GM23338 (cell line): Measurements from ENCODE around the gene ADD1. TPM values are rescaled to one million over a fixed set of nuclear protein-coding genes. Genes with fewer than 3 reads are reported as not detected.

ENCODE experiments used
- ATAC-seq: fragments of 200-7000 bp; cut with Tn5 transposase; 3 replicates; pipeline ENCODE4 v1.9.1; 2020
- DNase-seq: peaks from one replicate; pipeline ENCODE4 v3.0.0-alpha.2; 2015; ENCODE audit warnings: low spot score
- H2AFZ ChIP-seq: fragments of 200-600 bp; sonication (generic); 2 replicates; pipeline ENCODE4 v1.8.0; 2016; ENCODE audit warnings: antibody characterized with exemption, mild to moderate bottlenecking, moderate library complexity
- H3F3A ChIP-seq: fragments of 200-600 bp; sonication (generic); replicated peaks from 2 replicates; pipeline ENCODE4 v1.8.0; 2017; ENCODE audit warnings: antibody characterized with exemption, mixed run types, low read depth
- H3K27ac ChIP-seq: fragments of 200-600 bp; sonication (generic); 2 replicates; pipeline ENCODE4 v1.6.1; 2016; ENCODE audit warnings: low read depth
- H3K27me3 ChIP-seq: fragments of 200-600 bp; sonication (generic); 2 replicates; pipeline ENCODE4 v1.8.0; 2016; ENCODE audit warnings: mild to moderate bottlenecking, mixed run types, moderate library complexity; ENCODE audit not compliant: insufficient read depth
- H3K36me3 ChIP-seq: fragments of 200-600 bp; sonication (generic); 2 replicates; pipeline ENCODE4 v1.8.0; 2016; ENCODE audit warnings: mild to moderate bottlenecking; ENCODE audit not compliant: insufficient read depth
- H3K4me1 ChIP-seq: fragments of 200-600 bp; sonication (generic); 2 replicates; pipeline ENCODE4 v1.8.0; 2016; ENCODE audit warnings: mild to moderate bottlenecking, moderate library complexity; ENCODE audit not compliant: insufficient read depth
- H3K4me2 ChIP-seq: fragments of 200-600 bp; sonication (generic); 2 replicates; pipeline ENCODE4 v1.7.1; 2017; ENCODE audit warnings: mixed run types
- H3K4me3 ChIP-seq: fragments of 200-600 bp; sonication (generic); 2 replicates; pipeline ENCODE4 v1.6.1; 2016; ENCODE audit warnings: mixed run types
- H3K79me2 ChIP-seq: fragments of 200-600 bp; sonication (generic); replicated peaks from 2 replicates; pipeline ENCODE4 v1.8.0; 2017; ENCODE audit warnings: mild to moderate bottlenecking; ENCODE audit not compliant: insufficient read depth
- H3K9me2 ChIP-seq: fragments of 200-600 bp; sonication (generic); 2 replicates; pipeline ENCODE4 v1.8.0; 2017; ENCODE audit not compliant: insufficient read depth
- H4K20me1 ChIP-seq: fragments of 200-600 bp; sonication (generic); replicated peaks from 2 replicates; pipeline ENCODE4 v1.8.0; 2017; ENCODE audit warnings: mild to moderate bottlenecking; ENCODE audit not compliant: insufficient read depth
- H3K27ac Mint-ChIP-seq: 2 replicates; pipeline ENCODE4 v1.8.0; 2020; ENCODE audit warnings: inconsistent platforms, mild to moderate bottlenecking, moderate library complexity, mixed read lengths
- H3K27me3 Mint-ChIP-seq: 3 replicates; pipeline ENCODE4 v1.8.0; 2022; ENCODE audit warnings: low read depth, mild to moderate bottlenecking, moderate library complexity, mixed read lengths, inconsistent platforms; ENCODE audit not compliant: insufficient read depth, poor library complexity
- H3K36me3 Mint-ChIP-seq: 3 replicates; pipeline ENCODE4 v1.8.0; 2021; ENCODE audit warnings: low read depth, mild to moderate bottlenecking, inconsistent platforms, moderate library complexity, mixed read lengths
- H3K4me1 Mint-ChIP-seq: 3 replicates; pipeline ENCODE4 v1.8.0; 2020; ENCODE audit warnings: mild to moderate bottlenecking, inconsistent platforms, mixed read lengths
- H3K4me3 Mint-ChIP-seq: 3 replicates; pipeline ENCODE4 v1.8.0; 2021; ENCODE audit warnings: moderate library complexity, mild to moderate bottlenecking, inconsistent platforms, mixed read lengths
- H3K9me3 Mint-ChIP-seq: 3 replicates; pipeline ENCODE4 v1.8.0; 2020; ENCODE audit warnings: moderate library complexity, mild to moderate bottlenecking, inconsistent platforms, mixed read lengths
- EZH2 ChIP-seq: fragments of 200-600 bp; sonication (generic); IDR thresholded peaks from one replicate; pipeline ENCODE4 v1.8.0; 2017; ENCODE audit warnings: antibody characterized with exemption, mild to moderate bottlenecking, low read depth; ENCODE audit not compliant: unreplicated experiment
- EZH2phosphoT487 ChIP-seq: fragments of 200-600 bp; sonication (generic); IDR thresholded peaks from one replicate; pipeline ENCODE4 v1.8.1; 2018; ENCODE audit warnings: antibody characterized with exemption; ENCODE audit not compliant: unreplicated experiment
- POLR2AphosphoS5 ChIP-seq: IDR thresholded peaks from 2 replicates; pipeline ENCODE4 v1.6.1; 2016; ENCODE audit warnings: antibody characterized with exemption, low read depth
- ZNF114 ChIP-seq: fragments of 250-450 bp; sonication (Bioruptor Pico); IDR thresholded peaks from 2 replicates; pipeline ENCODE4 v1.5.0; 2020; ENCODE audit warnings: mild to moderate bottlenecking, moderate library complexity
- ZNF331 ChIP-seq: fragments of 250-450 bp; sonication (Bioruptor Pico); IDR thresholded peaks from 2 replicates; pipeline ENCODE4 v1.5.0; 2020; ENCODE audit warnings: low read depth, mild to moderate bottlenecking, moderate library complexity
- polyA plus RNA-seq: library from polyadenylated mRNA; unstranded; fragments of >200 nt; fragmentation: Nextera tagmentation; extraction: Ambion mirVana; gene quantifications from 2 replicates; pipeline ENCODE4 v1.2.1, GENCODE V29; 2016
- total RNA-seq: library from RNA; depleted of rRNA; stranded (reverse); fragments of >200 nt; shearing (Covaris generic); gene quantifications from 2 replicates; pipeline ENCODE4 v1.2.3, GENCODE V29; 2014
- TF ChIP-seq, protein P1 (sequence below): fragments of 250-450 bp; sonication (Bioruptor Pico); IDR thresholded peaks from 2 replicates; pipeline ENCODE4 v1.5.0; 2020; ENCODE audit warnings: mild to moderate bottlenecking, moderate library complexity

Gene ADD1
- total and polyA plus RNA-seq, 2 experiments from 2014 or later = 126 to 144 TPM

DNA sequence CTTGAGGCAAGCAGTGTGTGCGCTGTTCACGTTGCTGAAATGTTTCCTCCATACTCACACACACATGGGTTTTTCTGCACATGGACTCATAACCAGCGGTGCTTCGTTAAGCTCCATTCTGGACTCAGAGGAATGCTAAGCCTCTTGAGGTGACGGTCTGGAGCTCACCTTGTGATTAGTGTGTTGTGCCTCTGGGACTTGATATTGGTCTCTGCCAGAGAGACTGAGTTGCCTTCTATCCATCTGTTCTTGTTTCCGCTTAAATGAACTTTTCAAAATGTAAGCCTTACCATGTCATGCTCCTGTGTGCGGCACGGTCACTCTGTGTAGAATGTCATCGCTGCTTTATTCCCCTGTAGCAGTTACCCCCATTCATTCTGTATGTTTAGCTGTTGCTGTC, 42.5 kb downstream of the ADD1 start (continued):
- TF ChIP-seq, protein P1, sequence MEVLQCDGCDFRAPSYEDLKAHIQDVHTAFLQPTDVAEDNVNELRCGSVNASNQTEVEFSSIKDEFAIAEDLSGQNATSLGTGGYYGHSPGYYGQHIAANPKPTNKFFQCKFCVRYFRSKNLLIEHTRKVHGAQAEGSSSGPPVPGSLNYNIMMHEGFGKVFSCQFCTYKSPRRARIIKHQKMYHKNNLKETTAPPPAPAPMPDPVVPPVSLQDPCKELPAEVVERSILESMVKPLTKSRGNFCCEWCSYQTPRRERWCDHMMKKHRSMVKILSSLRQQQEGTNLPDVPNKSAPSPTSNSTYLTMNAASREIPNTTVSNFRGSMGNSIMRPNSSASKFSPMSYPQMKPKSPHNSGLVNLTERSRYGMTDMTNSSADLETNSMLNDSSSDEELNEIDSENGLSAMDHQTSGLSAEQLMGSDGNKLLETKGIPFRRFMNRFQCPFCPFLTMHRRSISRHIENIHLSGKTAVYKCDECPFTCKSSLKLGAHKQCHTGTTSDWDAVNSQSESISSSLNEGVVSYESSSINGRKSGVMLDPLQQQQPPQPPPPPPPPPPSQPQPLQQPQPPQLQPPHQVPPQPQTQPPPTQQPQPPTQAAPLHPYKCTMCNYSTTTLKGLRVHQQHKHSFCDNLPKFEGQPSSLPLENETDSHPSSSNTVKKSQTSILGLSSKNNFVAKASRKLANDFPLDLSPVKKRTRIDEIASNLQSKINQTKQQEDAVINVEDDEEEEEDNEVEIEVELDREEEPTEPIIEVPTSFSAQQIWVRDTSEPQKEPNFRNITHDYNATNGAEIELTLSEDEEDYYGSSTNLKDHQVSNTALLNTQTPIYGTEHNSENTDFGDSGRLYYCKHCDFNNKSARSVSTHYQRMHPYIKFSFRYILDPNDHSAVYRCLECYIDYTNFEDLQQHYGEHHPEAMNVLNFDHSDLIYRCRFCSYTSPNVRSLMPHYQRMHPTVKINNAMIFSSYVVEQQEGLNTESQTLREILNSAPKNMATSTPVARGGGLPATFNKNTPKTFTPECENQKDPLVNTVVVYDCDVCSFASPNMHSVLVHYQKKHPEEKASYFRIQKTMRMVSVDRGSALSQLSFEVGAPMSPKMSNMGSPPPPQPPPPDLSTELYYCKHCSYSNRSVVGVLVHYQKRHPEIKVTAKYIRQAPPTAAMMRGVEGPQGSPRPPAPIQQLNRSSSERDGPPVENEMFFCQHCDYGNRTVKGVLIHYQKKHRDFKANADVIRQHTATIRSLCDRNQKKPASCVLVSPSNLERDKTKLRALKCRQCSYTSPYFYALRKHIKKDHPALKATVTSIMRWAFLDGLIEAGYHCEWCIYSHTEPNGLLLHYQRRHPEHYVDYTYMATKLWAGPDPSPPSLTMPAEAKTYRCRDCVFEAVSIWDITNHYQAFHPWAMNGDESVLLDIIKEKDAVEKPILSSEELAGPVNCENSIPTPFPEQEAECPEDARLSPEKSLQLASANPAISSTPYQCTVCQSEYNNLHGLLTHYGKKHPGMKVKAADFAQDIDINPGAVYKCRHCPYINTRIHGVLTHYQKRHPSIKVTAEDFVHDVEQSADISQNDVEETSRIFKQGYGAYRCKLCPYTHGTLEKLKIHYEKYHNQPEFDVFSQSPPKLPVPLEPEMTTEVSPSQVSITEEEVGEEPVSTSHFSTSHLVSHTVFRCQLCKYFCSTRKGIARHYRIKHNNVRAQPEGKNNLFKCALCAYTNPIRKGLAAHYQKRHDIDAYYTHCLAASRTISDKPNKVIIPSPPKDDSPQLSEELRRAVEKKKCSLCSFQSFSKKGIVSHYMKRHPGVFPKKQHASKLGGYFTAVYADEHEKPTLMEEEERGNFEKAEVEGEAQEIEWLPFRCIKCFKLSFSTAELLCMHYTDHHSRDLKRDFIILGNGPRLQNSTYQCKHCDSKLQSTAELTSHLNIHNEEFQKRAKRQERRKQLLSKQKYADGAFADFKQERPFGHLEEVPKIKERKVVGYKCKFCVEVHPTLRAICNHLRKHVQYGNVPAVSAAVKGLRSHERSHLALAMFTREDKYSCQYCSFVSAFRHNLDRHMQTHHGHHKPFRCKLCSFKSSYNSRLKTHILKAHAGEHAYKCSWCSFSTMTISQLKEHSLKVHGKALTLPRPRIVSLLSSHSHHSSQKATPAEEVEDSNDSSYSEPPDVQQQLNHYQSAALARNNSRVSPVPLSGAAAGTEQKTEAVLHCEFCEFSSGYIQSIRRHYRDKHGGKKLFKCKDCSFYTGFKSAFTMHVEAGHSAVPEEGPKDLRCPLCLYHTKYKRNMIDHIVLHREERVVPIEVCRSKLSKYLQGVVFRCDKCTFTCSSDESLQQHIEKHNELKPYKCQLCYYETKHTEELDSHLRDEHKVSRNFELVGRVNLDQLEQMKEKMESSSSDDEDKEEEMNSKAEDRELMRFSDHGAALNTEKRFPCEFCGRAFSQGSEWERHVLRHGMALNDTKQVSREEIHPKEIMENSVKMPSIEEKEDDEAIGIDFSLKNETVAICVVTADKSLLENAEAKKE (CRISPR knock-in tag) = no peak
- TF ChIP-seq EZH2phosphoT487 = no peak
- TF ChIP-seq POLR2AphosphoS5 = no peak

- Histone ChIP-seq H2AFZ (no peak overlapping the region), H3K9me2 (no peaks in the 10 kb centered on the region), H3K36me3 (peaks cover 8% of the 10 kb centered on the region), H3K79me2 (0 out of 2 replicates have a peak, but pooled peaks cover 1% of the 10 kb centered on the region), H3K27ac (no peak overlapping the region), H3K4me2 (no peak overlapping the region), H3K4me3 (no peak overlapping the region), H3F3A (no peaks in the 10 kb centered on the region), H3K4me1 (0 out of 2 replicates have a peak, but pooled peaks cover 7% of the 10 kb centered on the region), H3K27me3 (no peaks in the 10 kb centered on the region), H4K20me1 (no peaks in the 10 kb centered on the region; the same call in none of the 2 replicates)
- no peak overlapping the region for H3K27ac Mint-ChIP-seq
- no peak for DNase-seq
- peaks cover 10% of the 10 kb centered on the region for H3K4me1 Mint-ChIP-seq
- no peaks in the 10 kb centered on the region for H3K9me3 Mint-ChIP-seq
- no peak overlapping the region for H3K4me3 Mint-ChIP-seq
- H3K27me3 Mint-ChIP-seq = no peaks in the 10 kb centered on the region
- no peak for ATAC-seq
- peaks cover 22% of the 10 kb centered on the region for H3K36me3 Mint-ChIP-seq
- TF ChIP-seq ZNF331 (CRISPR knock-in tag) (no peak), EZH2phosphoT487 (no peak), ZNF114 (no peak), EZH2 (no peak)
- TF ChIP-seq, protein P1 (CRISPR knock-in tag) = no peak
These were observed 43.0 kb downstream of the ADD1 start for GRCh38 chr4:2886622-2887021.
